GM12874 (cell line): ENCODE data around the gene FILIP1L.

Experiments
- CTCF ChIP-seq: IDR thresholded peaks from 2 replicates; pipeline ENCODE4 v1.5.1; 2011; ENCODE audit warnings: low read depth, mild to moderate bottlenecking, control low read depth, low read length, moderate library complexity; ENCODE audit not compliant: insufficient read depth

Gene FILIP1L

GRCh38 chr3:100113723-100114412, 433 bp downstream of the FILIP1L start:
- TF ChIP-seq CTCF = no peak

- TF ChIP-seq CTCF = no peak
Observed at GRCh38 chr3:100111728-100112127, 2.6 kb downstream of the FILIP1L start.

- no peak for TF ChIP-seq CTCF
Observed at GRCh38 chr3:100110162-100110561, 4.1 kb downstream of the FILIP1L start.

GRCh38 chr3:100108464-100109079, 5.7 kb downstream of the FILIP1L start:
- TF ChIP-seq CTCF = no peak

GRCh38 chr3:100107221-100107814, 7.0 kb downstream of the FILIP1L start:
- no peak for TF ChIP-seq CTCF

GRCh38 chr3:100106531-100107141, 7.7 kb downstream of the FILIP1L start:
- no peak for TF ChIP-seq CTCF

- no peak for TF ChIP-seq CTCF
Observed at GRCh38 chr3:100106094-100106493, 8.2 kb downstream of the FILIP1L start.
